Body of pancreas (tissue), 4 donors: Measurements from ENCODE around the gene RNF125. TPM values are rescaled to one million over a fixed set of nuclear protein-coding genes. Genes with fewer than 3 reads are reported as not detected.
A peak's percentile ranks its signal among the peaks of the same experiment; 100 is the strongest.

Experiments
- ATAC-seq: fragments of 150-250 bp; one replicate; pipeline ENCODE4 v1.9.1; 2016
- DNase-seq, 4 donors: peaks; one replicate each; pipeline ENCODE4 v3.0.0-alpha.2; 2019
- H3K27ac ChIP-seq, 4 donors: fragments of 200-600 bp; sonication (generic); 1 replicate in 3 of 4; 2 replicates in 1 of 4; pipeline versions ENCODE4 v1.5.1 to v1.6.1; 2016 to 2019; ENCODE audit warnings: mild to moderate bottlenecking in 1 of 4, mixed read lengths in 1 of 4, moderate library complexity in 1 of 4
- H3K27me3 ChIP-seq, 2 donors: fragments of 200-600 bp; sonication (generic); one replicate each; pipeline ENCODE4 v1.6.0; 2016; ENCODE audit warnings: mild to moderate bottlenecking in 1 of 2
- H3K36me3 ChIP-seq, 2 donors: fragments of 200-600 bp; sonication (generic); replicated peaks in 1 of 2; 2 replicates each; pipeline ENCODE4 v1.5.1; 2016; ENCODE audit warnings: low read depth in 2 of 2; ENCODE audit not compliant: insufficient read depth in 1 of 2
- H3K4me1 ChIP-seq: fragments of 200-600 bp; sonication (generic); one replicate; pipeline ENCODE4 v1.6.0; 2016
- H3K4me3 ChIP-seq, 2 donors: fragments of 200-600 bp; sonication (generic); 1 replicate in 1 of 2; 2 replicates in 1 of 2; pipeline ENCODE4 v1.5.1; 2016 to 2019
- H3K9me3 ChIP-seq, 3 donors: fragments of 200-600 bp; sonication (generic); 1 replicate in 2 of 3; 2 replicates in 1 of 3; pipeline ENCODE4 v1.5.1; 2016
- POLR2A ChIP-seq, 3 donors: fragments of 450-650 bp; IDR thresholded peaks; one replicate each; pipeline ENCODE4 v1.6.1; 2016; ENCODE audit warnings: antibody characterized with exemption in 3 of 3, mild to moderate bottlenecking in 2 of 3
- WGBS, 2 donors: methylation state at CpG; one replicate each; pipeline ENCODE4 v1.1.5; 2017; 5-methylcytosine and 5-hydroxymethylcytosine counted together
- intact Hi-C: fragments of 100-400 bp; cut with DNase I; formaldehyde crosslinking; loops from one replicate; pipeline ENCODE4 v1.15.1; 2023
- total RNA-seq, 2 donors: library from RNA; depleted of rRNA; stranded (reverse); fragments of >200 nt; gene quantifications; one replicate each; pipeline ENCODE4 v1.1.0, GENCODE V29; 2016
- TF ChIP-seq, protein P1 (sequence below), 7 experiments: fragments of 450-650 bp in 4 of 7; fragments of 200-600 bp in 3 of 7; sonication (generic) in 3 of 7; IDR thresholded peaks; one replicate each; pipeline ENCODE4 v1.5.1; 2016 to 2019; ENCODE audit warnings: antibody characterized with exemption in 7 of 7

The RNF125 gene
- total RNA-seq, 2 donors from 2014 or later: 2.6 to 4.9 TPM

GRCh38 chr18:32122039-32122438 lies 103.4 kb downstream of the RNF125 start:
- WGBS, 2 donors: 33 to 44% methylated on average over 5 of the region's 5 CpGs
- Histone ChIP-seq H3K4me1 (peaks cover 11% of the 10 kb centered on the region), H3K27me3 (no peaks in the 10 kb centered on the region), H3K9me3 (no peaks in the 10 kb centered on the region), H3K36me3 (peaks cover 0 to 9% of the 10 kb centered on the region in 2 donors), H3K4me3 (no peak overlapping the region), H3K27ac (peak overlapping the region in 1 of 4 donors; percentile 30)
- DNase-seq: peak in 2 of 4 donors; percentile 26 to 32
- intact Hi-C loops: no loop called here
- no peak for TF ChIP-seq POLR2A (IDR thresholded peaks at IDR 0.05)
- TF ChIP-seq, protein P1, sequence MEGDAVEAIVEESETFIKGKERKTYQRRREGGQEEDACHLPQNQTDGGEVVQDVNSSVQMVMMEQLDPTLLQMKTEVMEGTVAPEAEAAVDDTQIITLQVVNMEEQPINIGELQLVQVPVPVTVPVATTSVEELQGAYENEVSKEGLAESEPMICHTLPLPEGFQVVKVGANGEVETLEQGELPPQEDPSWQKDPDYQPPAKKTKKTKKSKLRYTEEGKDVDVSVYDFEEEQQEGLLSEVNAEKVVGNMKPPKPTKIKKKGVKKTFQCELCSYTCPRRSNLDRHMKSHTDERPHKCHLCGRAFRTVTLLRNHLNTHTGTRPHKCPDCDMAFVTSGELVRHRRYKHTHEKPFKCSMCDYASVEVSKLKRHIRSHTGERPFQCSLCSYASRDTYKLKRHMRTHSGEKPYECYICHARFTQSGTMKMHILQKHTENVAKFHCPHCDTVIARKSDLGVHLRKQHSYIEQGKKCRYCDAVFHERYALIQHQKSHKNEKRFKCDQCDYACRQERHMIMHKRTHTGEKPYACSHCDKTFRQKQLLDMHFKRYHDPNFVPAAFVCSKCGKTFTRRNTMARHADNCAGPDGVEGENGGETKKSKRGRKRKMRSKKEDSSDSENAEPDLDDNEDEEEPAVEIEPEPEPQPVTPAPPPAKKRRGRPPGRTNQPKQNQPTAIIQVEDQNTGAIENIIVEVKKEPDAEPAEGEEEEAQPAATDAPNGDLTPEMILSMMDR (IDR thresholded peaks at IDR 0.05): no peak
- peak; percentile 71 for ATAC-seq

Other genes starting within 250 kb of the RNF125 start
- gene TRAPPC8, start 75.7 kb upstream of the RNF125 start, total RNA-seq: 10 to 100 TPM; 18.7 to 20.8 TPM
- 10 to 100 TPM in 1 of 2 donors, 1 to 10 TPM in 1; 5.3 to 10.4 TPM for gene RNF138, start 73.0 kb downstream of the RNF125 start, total RNA-seq
- gene MEP1B, start 171.2 kb downstream of the RNF125 start, total RNA-seq: not detected